SK-N-SH treated with all-trans-retinoic acid at 6 μM for 48 hours (cell line): Measurements from ENCODE around the gene RTRAF.

ENCODE experiments used
- ATAC-seq: fragments of 200-7000 bp; cut with Tn5 transposase; 3 replicates; pipeline ENCODE4 v1.9.1; 2020; ENCODE audit warnings: mild to moderate bottlenecking, moderate library complexity
- ARNTL ChIP-seq: fragments of 450-650 bp; formaldehyde crosslinking; IDR thresholded peaks from 2 replicates; pipeline ENCODE4 v1.5.0; 2020; ENCODE audit warnings: low read depth, mild to moderate bottlenecking, moderate library complexity, borderline replicate concordance
- CSDC2 ChIP-seq: fragments of 250-450 bp; sonication (Bioruptor Pico); IDR thresholded peaks from 2 replicates; pipeline ENCODE4 v1.5.0; 2020; ENCODE audit warnings: mild to moderate bottlenecking, moderate library complexity
- ESRRG ChIP-seq: fragments of 250-450 bp; sonication (Bioruptor Pico); IDR thresholded peaks from 2 replicates; pipeline ENCODE4 v1.6.1; 2021; ENCODE audit warnings: mild to moderate bottlenecking
- GLIS3 ChIP-seq: fragments of 250-450 bp; sonication (Bioruptor Pico); IDR thresholded peaks from 2 replicates; pipeline ENCODE4 v1.5.0; 2020; ENCODE audit warnings: mild to moderate bottlenecking, moderate library complexity
- ISL1 ChIP-seq: fragments of 250-450 bp; sonication (Bioruptor Pico); IDR thresholded peaks from 2 replicates; pipeline ENCODE4 v2.1.2; 2022; ENCODE audit warnings: mild to moderate bottlenecking, moderate library complexity
- OSR1 ChIP-seq: fragments of 250-450 bp; sonication (Bioruptor Pico); IDR thresholded peaks from 2 replicates; pipeline ENCODE4 v1.8.0; 2022; ENCODE audit warnings: moderate library complexity, mild to moderate bottlenecking, inconsistent platforms
- PPARA ChIP-seq: fragments of 250-450 bp; sonication (Bioruptor Pico); IDR thresholded peaks from 2 replicates; pipeline ENCODE4 v1.5.0; 2020; ENCODE audit warnings: mild to moderate bottlenecking, borderline replicate concordance
- RARB ChIP-seq: fragments of 250-450 bp; sonication (Bioruptor Pico); IDR thresholded peaks from 2 replicates; pipeline ENCODE4 v1.8.0; 2021; ENCODE audit warnings: mild to moderate bottlenecking, moderate library complexity
- SNAI2 ChIP-seq: fragments of 250-450 bp; sonication (Bioruptor Pico); IDR thresholded peaks from 2 replicates; pipeline ENCODE4 v1.5.0; 2020; ENCODE audit warnings: mild to moderate bottlenecking, moderate library complexity
- TCF4 ChIP-seq: fragments of 250-450 bp; sonication (Bioruptor Pico); IDR thresholded peaks from 2 replicates; pipeline ENCODE4 v1.8.0; 2021; ENCODE audit warnings: mild to moderate bottlenecking, moderate library complexity, borderline replicate concordance
- TOX ChIP-seq: fragments of 250-450 bp; sonication (Bioruptor Pico); IDR thresholded peaks from 2 replicates; pipeline ENCODE4 v1.8.0; 2021; ENCODE audit warnings: mild to moderate bottlenecking, moderate library complexity, borderline replicate concordance
- ZC3H10 ChIP-seq: fragments of 250-450 bp; sonication (Bioruptor Pico); IDR thresholded peaks from 2 replicates; pipeline ENCODE4 v1.5.1; 2021; ENCODE audit warnings: mild to moderate bottlenecking, moderate library complexity
- ZFP3 ChIP-seq: fragments of 250-450 bp; sonication (Bioruptor Pico); IDR thresholded peaks from 2 replicates; pipeline ENCODE4 v1.5.0; 2020; ENCODE audit warnings: mild to moderate bottlenecking, moderate library complexity
- ZFP30 ChIP-seq: fragments of 450-650 bp; formaldehyde crosslinking; IDR thresholded peaks from 2 replicates; pipeline ENCODE4 v1.5.0; 2022; ENCODE audit warnings: mild to moderate bottlenecking, moderate library complexity
- ZNF70 ChIP-seq: fragments of 450-650 bp; formaldehyde crosslinking; IDR thresholded peaks from 2 replicates; pipeline ENCODE4 v1.5.0; 2020; ENCODE audit warnings: mild to moderate bottlenecking, moderate library complexity
- ZNF8 ChIP-seq: fragments of 450-650 bp; formaldehyde crosslinking; IDR thresholded peaks from 2 replicates; pipeline ENCODE4 v1.5.0; 2020; ENCODE audit warnings: mild to moderate bottlenecking, moderate library complexity
- TF ChIP-seq, protein P1 (sequence below): fragments of 250-450 bp; sonication (Bioruptor Pico); IDR thresholded peaks from 2 replicates; pipeline ENCODE4 v1.8.0; 2021; ENCODE audit warnings: low read depth, mild to moderate bottlenecking, moderate library complexity, borderline replicate concordance
- TF ChIP-seq, protein P2 (sequence below): fragments of 250-450 bp; sonication (Bioruptor Pico); IDR thresholded peaks from 2 replicates; pipeline ENCODE4 v1.5.1; 2021; ENCODE audit warnings: mild to moderate bottlenecking, moderate library complexity
- TF ChIP-seq, protein P3 (sequence below): fragments of 250-450 bp; sonication (Bioruptor Pico); IDR thresholded peaks from 2 replicates; pipeline ENCODE4 v1.5.1; 2020; ENCODE audit warnings: low read depth, mild to moderate bottlenecking, moderate library complexity
- TF ChIP-seq, protein P4 (sequence below): fragments of 250-450 bp; sonication (Bioruptor Pico); IDR thresholded peaks from 2 replicates; pipeline ENCODE4 v1.5.0; 2020; ENCODE audit warnings: mild to moderate bottlenecking, moderate library complexity

The RTRAF gene

DNA sequence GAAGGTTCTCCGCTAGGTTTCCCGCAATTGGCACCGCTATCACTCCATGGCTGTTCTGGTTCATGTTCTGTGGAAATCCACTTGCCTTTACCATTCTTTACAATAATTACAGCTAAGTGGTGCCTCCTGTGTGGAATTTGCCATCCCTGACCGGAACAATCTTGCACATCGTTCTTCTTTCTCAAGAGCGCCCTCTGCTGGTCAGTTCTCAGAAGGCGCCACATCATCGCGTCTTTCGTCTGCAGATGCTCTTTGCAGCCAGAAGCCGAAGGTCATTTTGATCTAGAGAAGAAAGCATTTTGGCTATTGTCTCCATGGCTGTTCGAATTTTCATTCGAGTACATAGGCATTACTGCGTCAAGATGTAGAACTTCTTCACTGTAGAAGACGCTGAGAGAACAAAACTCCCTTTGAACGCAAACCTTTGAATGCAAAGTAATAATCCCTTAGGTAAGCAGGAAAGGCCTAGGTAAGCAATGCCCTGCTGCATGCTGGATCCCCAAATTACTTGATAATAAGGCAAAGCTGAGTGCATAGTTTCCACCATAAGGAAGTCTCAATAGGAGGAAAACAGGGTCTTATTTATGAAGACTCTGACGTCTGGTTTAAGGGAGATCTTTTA is 10.1 kb upstream of the RTRAF start (continued):
- TF ChIP-seq, protein P1, sequence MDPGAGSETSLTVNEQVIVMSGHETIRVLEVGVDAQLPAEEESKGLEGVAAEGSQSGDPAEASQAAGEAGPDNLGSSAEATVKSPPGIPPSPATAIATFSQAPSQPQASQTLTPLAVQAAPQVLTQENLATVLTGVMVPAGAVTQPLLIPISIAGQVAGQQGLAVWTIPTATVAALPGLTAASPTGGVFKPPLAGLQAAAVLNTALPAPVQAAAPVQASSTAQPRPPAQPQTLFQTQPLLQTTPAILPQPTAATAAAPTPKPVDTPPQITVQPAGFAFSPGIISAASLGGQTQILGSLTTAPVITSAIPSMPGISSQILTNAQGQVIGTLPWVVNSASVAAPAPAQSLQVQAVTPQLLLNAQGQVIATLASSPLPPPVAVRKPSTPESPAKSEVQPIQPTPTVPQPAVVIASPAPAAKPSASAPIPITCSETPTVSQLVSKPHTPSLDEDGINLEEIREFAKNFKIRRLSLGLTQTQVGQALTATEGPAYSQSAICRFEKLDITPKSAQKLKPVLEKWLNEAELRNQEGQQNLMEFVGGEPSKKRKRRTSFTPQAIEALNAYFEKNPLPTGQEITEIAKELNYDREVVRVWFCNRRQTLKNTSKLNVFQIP: no peak
- TF ChIP-seq ESRRG: no peak
- TF ChIP-seq, protein P2, sequence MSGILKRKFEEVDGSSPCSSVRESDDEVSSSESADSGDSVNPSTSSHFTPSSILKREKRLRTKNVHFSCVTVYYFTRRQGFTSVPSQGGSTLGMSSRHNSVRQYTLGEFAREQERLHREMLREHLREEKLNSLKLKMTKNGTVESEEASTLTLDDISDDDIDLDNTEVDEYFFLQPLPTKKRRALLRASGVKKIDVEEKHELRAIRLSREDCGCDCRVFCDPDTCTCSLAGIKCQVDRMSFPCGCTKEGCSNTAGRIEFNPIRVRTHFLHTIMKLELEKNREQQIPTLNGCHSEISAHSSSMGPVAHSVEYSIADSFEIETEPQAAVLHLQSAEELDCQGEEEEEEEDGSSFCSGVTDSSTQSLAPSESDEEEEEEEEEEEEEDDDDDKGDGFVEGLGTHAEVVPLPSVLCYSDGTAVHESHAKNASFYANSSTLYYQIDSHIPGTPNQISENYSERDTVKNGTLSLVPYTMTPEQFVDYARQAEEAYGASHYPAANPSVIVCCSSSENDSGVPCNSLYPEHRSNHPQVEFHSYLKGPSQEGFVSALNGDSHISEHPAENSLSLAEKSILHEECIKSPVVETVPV (CRISPR knock-in tag): no peak
- no peak for TF ChIP-seq RARB (CRISPR knock-in tag)
- TF ChIP-seq ZNF8 (CRISPR knock-in tag): no peak
- TF ChIP-seq ZFP30: no peak

DNA sequence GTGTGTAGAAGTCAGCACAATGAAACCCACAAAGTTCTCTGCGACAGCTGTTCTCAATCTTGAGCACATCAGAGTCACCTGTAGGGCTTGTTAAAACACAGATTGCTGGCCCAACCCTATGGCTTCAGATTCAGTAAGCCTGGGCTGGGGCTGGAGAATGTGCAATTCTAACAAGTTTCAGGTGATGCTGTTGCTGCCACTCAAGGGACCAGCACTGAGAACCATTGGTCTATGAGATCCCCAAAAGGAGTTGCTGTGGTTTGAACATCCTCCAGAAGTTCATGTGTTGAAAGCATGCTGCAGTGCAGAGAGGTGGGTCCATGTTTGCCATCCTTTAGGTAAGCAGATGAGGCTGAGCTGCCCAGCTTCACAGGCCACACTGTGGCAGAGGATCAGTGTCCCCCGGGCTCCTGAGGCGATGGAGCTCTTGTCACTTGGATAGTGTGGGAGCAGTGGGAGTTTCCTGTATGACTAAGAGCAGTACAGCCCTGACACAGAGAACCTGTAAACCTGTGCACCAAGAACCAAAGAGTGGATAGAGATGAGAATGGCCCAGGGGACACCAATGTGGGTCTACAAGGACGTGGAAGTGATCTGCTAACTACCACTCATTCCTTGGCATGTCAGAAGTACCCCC is 8.0 kb upstream of the RTRAF start:
- ATAC-seq: no peak
- TF ChIP-seq OSR1 (no peak), TOX (CRISPR knock-in tag) (no peak), ZFP30 (no peak), ARNTL (CRISPR knock-in tag) (no peak), RARB (CRISPR knock-in tag) (no peak), TCF4 (CRISPR knock-in tag) (no peak), SNAI2 (CRISPR knock-in tag) (no peak), GLIS3 (CRISPR knock-in tag) (no peak), ZNF8 (CRISPR knock-in tag) (no peak), CSDC2 (CRISPR knock-in tag) (no peak), ISL1 (CRISPR knock-in tag) (no peak)
- TF ChIP-seq, protein P3, sequence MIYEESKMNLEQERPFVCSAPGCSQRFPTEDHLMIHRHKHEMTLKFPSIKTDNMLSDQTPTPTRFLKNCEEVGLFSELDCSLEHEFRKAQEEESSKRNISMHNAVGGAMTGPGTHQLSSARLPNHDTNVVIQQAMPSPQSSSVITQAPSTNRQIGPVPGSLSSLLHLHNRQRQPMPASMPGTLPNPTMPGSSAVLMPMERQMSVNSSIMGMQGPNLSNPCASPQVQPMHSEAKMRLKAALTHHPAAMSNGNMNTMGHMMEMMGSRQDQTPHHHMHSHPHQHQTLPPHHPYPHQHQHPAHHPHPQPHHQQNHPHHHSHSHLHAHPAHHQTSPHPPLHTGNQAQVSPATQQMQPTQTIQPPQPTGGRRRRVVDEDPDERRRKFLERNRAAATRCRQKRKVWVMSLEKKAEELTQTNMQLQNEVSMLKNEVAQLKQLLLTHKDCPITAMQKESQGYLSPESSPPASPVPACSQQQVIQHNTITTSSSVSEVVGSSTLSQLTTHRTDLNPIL (CRISPR knock-in tag): no peak
- TF ChIP-seq, protein P4, sequence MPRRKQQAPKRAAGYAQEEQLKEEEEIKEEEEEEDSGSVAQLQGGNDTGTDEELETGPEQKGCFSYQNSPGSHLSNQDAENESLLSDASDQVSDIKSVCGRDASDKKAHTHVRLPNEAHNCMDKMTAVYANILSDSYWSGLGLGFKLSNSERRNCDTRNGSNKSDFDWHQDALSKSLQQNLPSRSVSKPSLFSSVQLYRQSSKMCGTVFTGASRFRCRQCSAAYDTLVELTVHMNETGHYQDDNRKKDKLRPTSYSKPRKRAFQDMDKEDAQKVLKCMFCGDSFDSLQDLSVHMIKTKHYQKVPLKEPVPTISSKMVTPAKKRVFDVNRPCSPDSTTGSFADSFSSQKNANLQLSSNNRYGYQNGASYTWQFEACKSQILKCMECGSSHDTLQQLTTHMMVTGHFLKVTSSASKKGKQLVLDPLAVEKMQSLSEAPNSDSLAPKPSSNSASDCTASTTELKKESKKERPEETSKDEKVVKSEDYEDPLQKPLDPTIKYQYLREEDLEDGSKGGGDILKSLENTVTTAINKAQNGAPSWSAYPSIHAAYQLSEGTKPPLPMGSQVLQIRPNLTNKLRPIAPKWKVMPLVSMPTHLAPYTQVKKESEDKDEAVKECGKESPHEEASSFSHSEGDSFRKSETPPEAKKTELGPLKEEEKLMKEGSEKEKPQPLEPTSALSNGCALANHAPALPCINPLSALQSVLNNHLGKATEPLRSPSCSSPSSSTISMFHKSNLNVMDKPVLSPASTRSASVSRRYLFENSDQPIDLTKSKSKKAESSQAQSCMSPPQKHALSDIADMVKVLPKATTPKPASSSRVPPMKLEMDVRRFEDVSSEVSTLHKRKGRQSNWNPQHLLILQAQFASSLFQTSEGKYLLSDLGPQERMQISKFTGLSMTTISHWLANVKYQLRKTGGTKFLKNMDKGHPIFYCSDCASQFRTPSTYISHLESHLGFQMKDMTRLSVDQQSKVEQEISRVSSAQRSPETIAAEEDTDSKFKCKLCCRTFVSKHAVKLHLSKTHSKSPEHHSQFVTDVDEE (CRISPR knock-in tag): no peak
- TF ChIP-seq, protein P2 (CRISPR knock-in tag): no peak

DNA sequence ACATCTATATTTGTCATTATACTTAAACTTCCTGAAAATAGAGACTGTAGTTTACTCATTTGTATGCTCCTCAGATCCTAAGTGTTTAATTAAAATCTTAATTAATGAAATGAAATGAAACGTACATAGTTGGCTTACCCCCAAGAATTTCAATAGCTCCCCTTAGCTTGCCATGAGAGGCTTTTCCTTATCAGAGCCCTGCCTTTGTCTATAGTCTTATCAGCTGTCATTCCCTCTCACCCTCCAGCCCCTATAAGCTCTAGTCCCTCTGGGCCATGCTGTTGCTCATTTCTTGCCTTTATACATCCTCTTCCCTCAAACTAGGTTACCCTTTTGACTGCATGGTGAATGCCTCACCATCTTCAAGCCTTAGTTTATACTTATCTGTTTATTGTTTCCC is 1.1 kb upstream of the RTRAF start:
- no peak for ATAC-seq
- no peak for TF ChIP-seq PPARA (CRISPR knock-in tag)
- TF ChIP-seq, protein P2 (CRISPR knock-in tag): no peak
- TF ChIP-seq, protein P4 (CRISPR knock-in tag): no peak
- no peak for TF ChIP-seq RARB (CRISPR knock-in tag)
- TF ChIP-seq, protein P3 (CRISPR knock-in tag): no peak
- TF ChIP-seq CSDC2 (CRISPR knock-in tag): no peak
- no peak for TF ChIP-seq ARNTL (CRISPR knock-in tag)
- TF ChIP-seq ZFP3 (CRISPR knock-in tag): no peak
- no peak for TF ChIP-seq GLIS3 (CRISPR knock-in tag)
- no peak for TF ChIP-seq ZNF70 (CRISPR knock-in tag)
- no peak for TF ChIP-seq ZC3H10 (CRISPR knock-in tag)
- no peak for TF ChIP-seq ZNF8 (CRISPR knock-in tag)
- no peak for TF ChIP-seq OSR1
- no peak for TF ChIP-seq ZFP30
